ENCODE data around the gene ATG7. TPM values are rescaled to one million over a fixed set of nuclear protein-coding genes. Genes with fewer than 3 reads are reported as not detected.
A peak's percentile ranks its signal among the peaks of the same experiment; 100 is the strongest.

Gene ATG7
- total and polyA plus RNA-seq, 3 experiments from 2014 or later: 13.8 to 28.2 (median 28.0) TPM

- peaks cover 0 to 22% (median 9%) of the 10 kb centered on the region in 3 donors for H3K36me3 Mint-ChIP-seq
- no peak for DNase-seq
- Histone ChIP-seq H3K27me3 (ENCODE audit: insufficient read depth, low read length, poor library complexity, severe bottlenecking) (no peaks in the 10 kb centered on the region), H3K4me1 (ENCODE audit: insufficient read depth, low read length) (no peaks in the 10 kb centered on the region), H3K9me3 (ENCODE audit: low read length) (no peaks in the 10 kb centered on the region), H3K27ac (ENCODE audit: low read depth, low read length) (no peak overlapping the region), H3K36me3 (ENCODE audit: insufficient read depth, low read length) (no peaks in the 10 kb centered on the region), H3K4me3 (ENCODE audit: low read length) (no peak overlapping the region)
- no peak overlapping the region for H3K4me3 Mint-ChIP-seq
- ChIA-PET POLR2A (no interaction called here), CTCF (no interaction called here)
- no peaks in the 10 kb centered on the region for H3K4me1 Mint-ChIP-seq
- H3K9me3 Mint-ChIP-seq: no peaks in the 10 kb centered on the region
- H3K27me3 Mint-ChIP-seq: no peaks in the 10 kb centered on the region
- no peak overlapping the region for H3K27ac Mint-ChIP-seq
Measured at GRCh38 chr3:11467875-11468274, 195.7 kb downstream of the ATG7 start.

GRCh38 chr3:11470031-11470853, 198.0 kb downstream of the ATG7 start:
- POLR2A ChIA-PET: no interaction called here

GRCh38 chr3:11475324-11475723, 203.1 kb downstream of the ATG7 start:
- no peaks in the 10 kb centered on the region for H3K36me3 ChIP-seq (ENCODE audit: insufficient read depth, low read length)
- CTCF ChIA-PET: no interaction called here
- H3K4me3 Mint-ChIP-seq: no peak overlapping the region
- no peaks in the 10 kb centered on the region for H3K9me3 Mint-ChIP-seq
- no peaks in the 10 kb centered on the region for H3K27me3 ChIP-seq (ENCODE audit: insufficient read depth, low read length, poor library complexity, severe bottlenecking)
- H3K9me3 ChIP-seq (ENCODE audit: low read length): no peaks in the 10 kb centered on the region
- H3K27ac Mint-ChIP-seq: peak overlapping the region in 2 of 8 donors; percentile 64 to 89
- H3K36me3 Mint-ChIP-seq: no peaks in the 10 kb centered on the region
- H3K27ac ChIP-seq (ENCODE audit: low read depth, low read length): no peak overlapping the region
- no peak for DNase-seq
- no peaks in the 10 kb centered on the region for H3K27me3 Mint-ChIP-seq
- H3K4me1 Mint-ChIP-seq: no peaks in the 10 kb centered on the region
- no peaks in the 10 kb centered on the region for H3K4me1 ChIP-seq (ENCODE audit: insufficient read depth, low read length)
- H3K4me3 ChIP-seq (ENCODE audit: low read length): no peak overlapping the region
- POLR2A ChIA-PET: no interaction called here

More at GRCh38 chr3:11470031-11470853, 198.0 kb downstream of the ATG7 start:
- H3K27ac Mint-ChIP-seq: no peak overlapping the region
- H3K4me1 Mint-ChIP-seq: no peaks in the 10 kb centered on the region
- Histone ChIP-seq H3K9me3 (ENCODE audit: low read length) (no peaks in the 10 kb centered on the region), H3K27ac (ENCODE audit: low read depth, low read length) (no peak overlapping the region), H3K36me3 (ENCODE audit: insufficient read depth, low read length) (no peaks in the 10 kb centered on the region), H3K4me3 (ENCODE audit: low read length) (no peak overlapping the region), H3K4me1 (ENCODE audit: insufficient read depth, low read length) (no peaks in the 10 kb centered on the region), H3K27me3 (ENCODE audit: insufficient read depth, low read length, poor library complexity, severe bottlenecking) (no peaks in the 10 kb centered on the region)
- no peaks in the 10 kb centered on the region for H3K9me3 Mint-ChIP-seq
- peaks cover 0 to 22% (median 7%) of the 10 kb centered on the region in 3 donors for H3K36me3 Mint-ChIP-seq
- DNase-seq: no peak
- CTCF ChIA-PET: no interaction called here
- no peak overlapping the region for H3K4me3 Mint-ChIP-seq
- no peaks in the 10 kb centered on the region for H3K27me3 Mint-ChIP-seq

GRCh38 chr3:11476735-11477144, 204.5 kb downstream of the ATG7 start:
- H3K27ac ChIP-seq (ENCODE audit: low read depth, low read length): no peak overlapping the region
- POLR2A ChIA-PET: no interaction called here
- no peaks in the 10 kb centered on the region for H3K4me1 Mint-ChIP-seq
- H3K36me3 ChIP-seq (ENCODE audit: insufficient read depth, low read length): no peaks in the 10 kb centered on the region
- H3K36me3 Mint-ChIP-seq: no peaks in the 10 kb centered on the region
- no peaks in the 10 kb centered on the region for H3K27me3 Mint-ChIP-seq
- no peaks in the 10 kb centered on the region for H3K9me3 Mint-ChIP-seq
- no peaks in the 10 kb centered on the region for H3K4me1 ChIP-seq (ENCODE audit: insufficient read depth, low read length)
- no peaks in the 10 kb centered on the region for H3K27me3 ChIP-seq (ENCODE audit: insufficient read depth, low read length, poor library complexity, severe bottlenecking)
- H3K27ac Mint-ChIP-seq: no peak overlapping the region
- DNase-seq: no peak
- CTCF ChIA-PET: no interaction called here
- no peak overlapping the region for H3K4me3 Mint-ChIP-seq
- H3K4me3 ChIP-seq (ENCODE audit: low read length): no peak overlapping the region
- no peaks in the 10 kb centered on the region for H3K9me3 ChIP-seq (ENCODE audit: low read length)

- Mint-ChIP-seq H3K27me3 (no peaks in the 10 kb centered on the region), H3K36me3 (no peaks in the 10 kb centered on the region), H3K4me1 (no peaks in the 10 kb centered on the region), H3K9me3 (no peaks in the 10 kb centered on the region), H3K4me3 (no peak overlapping the region), H3K27ac (no peak overlapping the region)
- Histone ChIP-seq H3K27me3 (ENCODE audit: insufficient read depth, low read length, poor library complexity, severe bottlenecking) (no peaks in the 10 kb centered on the region), H3K9me3 (ENCODE audit: low read length) (no peaks in the 10 kb centered on the region), H3K27ac (ENCODE audit: low read depth, low read length) (no peak overlapping the region), H3K4me3 (ENCODE audit: low read length) (no peak overlapping the region), H3K36me3 (ENCODE audit: insufficient read depth, low read length) (no peaks in the 10 kb centered on the region), H3K4me1 (ENCODE audit: insufficient read depth, low read length) (no peaks in the 10 kb centered on the region)
- POLR2A ChIA-PET: no interaction called here
- CTCF ChIA-PET: no interaction called here
- DNase-seq: no peak
Measured at GRCh38 chr3:11477407-11477911, 205.3 kb downstream of the ATG7 start.

- no peak overlapping the region for H3K4me3 ChIP-seq (ENCODE audit: low read length)
- H3K4me3 Mint-ChIP-seq: no peak overlapping the region
- H3K4me1 Mint-ChIP-seq: no peaks in the 10 kb centered on the region
- H3K9me3 Mint-ChIP-seq: no peaks in the 10 kb centered on the region
- H3K27ac ChIP-seq (ENCODE audit: low read depth, low read length): no peak overlapping the region
- no peaks in the 10 kb centered on the region for H3K27me3 ChIP-seq (ENCODE audit: insufficient read depth, low read length, poor library complexity, severe bottlenecking)
- DNase-seq: no peak
- ChIA-PET CTCF (no interaction called here), POLR2A (no interaction called here)
- H3K9me3 ChIP-seq (ENCODE audit: low read length): no peaks in the 10 kb centered on the region
- H3K4me1 ChIP-seq (ENCODE audit: insufficient read depth, low read length): no peaks in the 10 kb centered on the region
- peak overlapping the region in 1 of 8 donors; percentile 39 for H3K27ac Mint-ChIP-seq
- H3K27me3 Mint-ChIP-seq: no peaks in the 10 kb centered on the region
- no peaks in the 10 kb centered on the region for H3K36me3 Mint-ChIP-seq
- no peaks in the 10 kb centered on the region for H3K36me3 ChIP-seq (ENCODE audit: insufficient read depth, low read length)
Measured at GRCh38 chr3:11478167-11478566, 206.0 kb downstream of the ATG7 start.

GRCh38 chr3:11479221-11479620, 207.0 kb downstream of the ATG7 start:
- H3K4me3 ChIP-seq (ENCODE audit: low read length): no peak overlapping the region
- no peak for DNase-seq
- peaks cover 0 to 4% (median 3%) of the 10 kb centered on the region in 5 donors for H3K9me3 Mint-ChIP-seq
- H3K4me1 ChIP-seq (ENCODE audit: insufficient read depth, low read length): no peaks in the 10 kb centered on the region
- H3K27me3 Mint-ChIP-seq: no peaks in the 10 kb centered on the region
- no peak overlapping the region for H3K4me3 Mint-ChIP-seq
- no peak overlapping the region for H3K27ac Mint-ChIP-seq
- peaks cover 0 to 6% (median 2%) of the 10 kb centered on the region in 3 donors for H3K36me3 Mint-ChIP-seq
- ChIA-PET CTCF (no interaction called here), POLR2A (no interaction called here)
- H3K9me3 ChIP-seq (ENCODE audit: low read length): no peaks in the 10 kb centered on the region
- H3K27ac ChIP-seq (ENCODE audit: low read depth, low read length): no peak overlapping the region
- no peaks in the 10 kb centered on the region for H3K27me3 ChIP-seq (ENCODE audit: insufficient read depth, low read length, poor library complexity, severe bottlenecking)
- H3K36me3 ChIP-seq (ENCODE audit: insufficient read depth, low read length): no peaks in the 10 kb centered on the region
- H3K4me1 Mint-ChIP-seq: no peaks in the 10 kb centered on the region

- H3K9me3 Mint-ChIP-seq: peaks cover 0 to 7% (median 3%) of the 10 kb centered on the region in 5 donors
- ChIA-PET POLR2A (no interaction called here), CTCF (no interaction called here)
- no peak overlapping the region for H3K27ac ChIP-seq (ENCODE audit: low read depth, low read length)
- H3K4me3 Mint-ChIP-seq: no peak overlapping the region
- no peaks in the 10 kb centered on the region for H3K4me1 Mint-ChIP-seq
- H3K27ac Mint-ChIP-seq: no peak overlapping the region
- no peaks in the 10 kb centered on the region for H3K9me3 ChIP-seq (ENCODE audit: low read length)
- H3K36me3 Mint-ChIP-seq: peaks cover 1 to 6% (median 2%) of the 10 kb centered on the region in 3 donors
- H3K36me3 ChIP-seq (ENCODE audit: insufficient read depth, low read length): no peaks in the 10 kb centered on the region
- no peaks in the 10 kb centered on the region for H3K27me3 ChIP-seq (ENCODE audit: insufficient read depth, low read length, poor library complexity, severe bottlenecking)
- H3K4me1 ChIP-seq (ENCODE audit: insufficient read depth, low read length): no peaks in the 10 kb centered on the region
- DNase-seq: no peak
- H3K4me3 ChIP-seq (ENCODE audit: low read length): no peak overlapping the region
- no peaks in the 10 kb centered on the region for H3K27me3 Mint-ChIP-seq
Measured at GRCh38 chr3:11480663-11481298, 208.6 kb downstream of the ATG7 start.
